H1 (cell line): ENCODE measurements around the gene TRABD. TPM values are rescaled to one million over a fixed set of nuclear protein-coding genes. Genes with fewer than 3 reads are reported as not detected.

ENCODE experiments used
- CTCF ChIA-PET: fragments of 300-600 bp; sonication (Branson Sonifier 250); formaldehyde crosslinking; loops from one replicate; lab custom pipeline; 2021; ENCODE audit not compliant: partially characterized antibody; lab: Charles Lee
- POLR2A ChIA-PET: fragments of 300-600 bp; sonication (Branson Sonifier 250); formaldehyde crosslinking; loops from one replicate; lab custom pipeline; 2021; ENCODE audit warnings: inconsistent platforms; ENCODE audit not compliant: partially characterized antibody; lab: Charles Lee
- DNase-seq, 2 experiments: peaks; one replicate each; pipeline versions ENCODE4 v3.0.0 to v3.0.0-alpha.2; 2010 to 2022; ENCODE audit warnings: low spot score in 2 of 2, low read depth in 1 of 2, mixed read lengths in 1 of 2
- FAIRE-seq: peaks from 2 replicates; lab custom pipeline; 2011; peaks lifted over from hg19 to GRCh38; lab: Jason Lieb, UNC
- H2AFZ ChIP-seq: 2 replicates; pipeline ENCODE4 v1.8.1; 2012; ENCODE audit warnings: low read length, inconsistent platforms
- H2AK5ac ChIP-seq: 2 replicates; pipeline ENCODE4 v1.6.1; 2013; ENCODE audit warnings: low read depth, low read length
- H2BK120ac ChIP-seq: replicated peaks from 2 replicates; pipeline ENCODE3; 2013; ENCODE audit warnings: low read depth, low read length, inconsistent platforms
- H2BK12ac ChIP-seq: 2 replicates; pipeline ENCODE4 v1.6.1; 2013; ENCODE audit warnings: low read depth, low read length
- H2BK15ac ChIP-seq: 2 replicates; pipeline ENCODE4 v1.6.1; 2013; ENCODE audit warnings: low read length
- H2BK20ac ChIP-seq: 2 replicates; pipeline ENCODE4 v1.6.1; 2013; ENCODE audit warnings: low read length
- H2BK5ac ChIP-seq: 2 replicates; pipeline ENCODE4 v1.6.1; 2013; ENCODE audit warnings: low read depth, low read length
- H3K14ac ChIP-seq: 2 replicates; pipeline ENCODE4 v1.6.1; 2013; ENCODE audit warnings: inconsistent platforms; ENCODE audit not compliant: insufficient read length
- H3K18ac ChIP-seq: 2 replicates; pipeline ENCODE4 v1.6.1; 2013; ENCODE audit warnings: low read length; ENCODE audit errors: extremely low read depth
- H3K23ac ChIP-seq: 2 replicates; pipeline ENCODE4 v1.6.1; 2013; ENCODE audit warnings: inconsistent platforms; ENCODE audit not compliant: insufficient read length
- H3K23me2 ChIP-seq: 2 replicates; pipeline ENCODE4 v1.6.1; 2013; ENCODE audit warnings: low read depth, low read length
- H3K27ac ChIP-seq: 2 replicates; pipeline ENCODE4 v1.6.1; 2011; ENCODE audit warnings: low read depth, low read length, inconsistent platforms
- H3K27me3 ChIP-seq, 4 experiments: replicated peaks in 1 of 4; 1 replicate in 1 of 4; 2 replicates in 3 of 4; pipeline versions ENCODE4 v1.6.1 to v1.8.1; 2011 to 2013; ENCODE audit warnings: low read length in 3 of 4, mild to moderate bottlenecking in 3 of 4, inconsistent platforms in 2 of 4, mixed read lengths in 2 of 4, moderate library complexity in 1 of 4; ENCODE audit not compliant: control insufficient read depth in 3 of 4, insufficient read depth in 3 of 4; ENCODE audit errors: extremely low read depth in 1 of 4
- H3K36me3 ChIP-seq, 4 experiments: 2 replicates each; pipeline versions ENCODE4 v1.6.1 to v1.8.1; 2011 to 2013; ENCODE audit warnings: mild to moderate bottlenecking in 4 of 4, low read length in 3 of 4, moderate library complexity in 2 of 4, control low read depth in 1 of 4, inconsistent platforms in 1 of 4; ENCODE audit not compliant: insufficient read depth in 4 of 4, control insufficient read depth in 2 of 4
- H3K4ac ChIP-seq: replicated peaks from 2 replicates; pipeline ENCODE3; 2013; ENCODE audit warnings: low read length, low read depth, mixed read lengths, inconsistent platforms; ENCODE audit not compliant: insufficient read length
- H3K4me1 ChIP-seq, 4 experiments: replicated peaks in 1 of 4; 1 replicate in 1 of 4; 2 replicates in 3 of 4; pipeline versions ENCODE4 v1.6.1 to v1.8.1; 2011 to 2013; ENCODE audit warnings: low read length in 3 of 4, inconsistent platforms in 2 of 4, mixed read lengths in 1 of 4; ENCODE audit not compliant: insufficient read depth in 4 of 4, control insufficient read depth in 3 of 4
- H3K4me2 ChIP-seq, 2 experiments: 2 replicates each; pipeline versions ENCODE4 v1.6.1 to v1.8.1; 2011 to 2013; ENCODE audit warnings: low read depth in 2 of 2, low read length in 2 of 2, control low read depth in 1 of 2, inconsistent platforms in 1 of 2, mild to moderate bottlenecking in 1 of 2; ENCODE audit not compliant: insufficient read depth in 1 of 2
- H3K4me3 ChIP-seq, 4 experiments: fragments of 200-600, 300-600 bp in 1 of 4; sonication (generic), shearing (Covaris generic), sonication (Bioruptor Twin) in 1 of 4; 2 replicates each; pipeline versions ENCODE4 v1.5.1 to v1.8.1; 2011 to 2016; ENCODE audit warnings: low read length in 4 of 4, low read depth in 3 of 4, control low read depth in 2 of 4, inconsistent platforms in 2 of 4, mild to moderate bottlenecking in 2 of 4, mixed read lengths in 1 of 4, moderate library complexity in 1 of 4; ENCODE audit not compliant: insufficient read depth in 2 of 4; ENCODE audit errors: extremely low read depth in 1 of 4
- H3K56ac ChIP-seq: replicated peaks from 2 replicates; pipeline ENCODE3; 2013; ENCODE audit warnings: low read depth, mild to moderate bottlenecking, mixed read lengths, low read length, inconsistent platforms; ENCODE audit not compliant: insufficient read length
- H3K79me1 ChIP-seq: 2 replicates; pipeline ENCODE4 v1.6.1; 2013; ENCODE audit warnings: low read depth, low read length, control low read depth
- H3K79me2 ChIP-seq, 2 experiments: 2 replicates each; pipeline versions ENCODE4 v1.6.1 to v1.8.1; 2012 to 2013; ENCODE audit warnings: low read length in 2 of 2, mild to moderate bottlenecking in 2 of 2, inconsistent platforms in 1 of 2; ENCODE audit not compliant: insufficient read depth in 2 of 2, control insufficient read depth in 1 of 2
- H3K9ac ChIP-seq, 4 experiments: replicated peaks in 1 of 4; 1 replicate in 1 of 4; 2 replicates in 3 of 4; pipeline versions ENCODE4 v1.6.1 to v1.8.1; 2011 to 2013; ENCODE audit warnings: low read depth in 3 of 4, low read length in 3 of 4, control low read depth in 2 of 4, mild to moderate bottlenecking in 2 of 4, moderate library complexity in 2 of 4, inconsistent platforms in 1 of 4; ENCODE audit errors: extremely low read depth in 1 of 4
- H3K9me3 ChIP-seq, 2 experiments: 2 replicates each; pipeline versions ENCODE4 v1.6.1 to v1.8.1; 2012 to 2013; ENCODE audit warnings: mild to moderate bottlenecking in 2 of 2, moderate library complexity in 2 of 2, control low read depth in 1 of 2, inconsistent platforms in 1 of 2, low read depth in 1 of 2, low read length in 1 of 2, mixed read lengths in 1 of 2; ENCODE audit not compliant: insufficient read depth in 2 of 2
- H4K20me1 ChIP-seq, 2 experiments: replicated peaks in 1 of 2; 2 replicates each; pipeline versions ENCODE3 to v1.8.1; 2011 to 2013; ENCODE audit warnings: inconsistent platforms in 2 of 2, low read length in 2 of 2, mild to moderate bottlenecking in 1 of 2; ENCODE audit not compliant: insufficient read depth in 2 of 2, control insufficient read depth in 1 of 2
- H4K5ac ChIP-seq: 2 replicates; pipeline ENCODE4 v1.6.1; 2013; ENCODE audit warnings: low read length, low read depth, mixed read lengths, inconsistent platforms; ENCODE audit not compliant: insufficient read length
- H4K8ac ChIP-seq: 2 replicates; pipeline ENCODE4 v1.8.0; 2013; ENCODE audit warnings: mild to moderate bottlenecking, moderate library complexity, low read length, inconsistent platforms; ENCODE audit not compliant: insufficient read depth; ENCODE audit errors: extremely low read depth
- H4K91ac ChIP-seq: replicated peaks from 2 replicates; pipeline ENCODE3; 2013; ENCODE audit warnings: low read length, mixed read lengths, inconsistent platforms; ENCODE audit not compliant: insufficient read length
- CEBPB ChIP-seq: IDR thresholded peaks from 2 replicates; pipeline ENCODE4 v1.6.1; 2012; ENCODE audit warnings: low read depth, low read length
- EP300 ChIP-seq, 2 experiments: IDR thresholded peaks; 1 replicate in 1 of 2; 2 replicates in 1 of 2; pipeline ENCODE4 v1.6.1; 2011 to 2012; ENCODE audit warnings: low read depth in 2 of 2, low read length in 2 of 2, mild to moderate bottlenecking in 2 of 2, borderline replicate concordance in 1 of 2, inconsistent platforms in 1 of 2, moderate library complexity in 1 of 2
- POLR2A ChIP-seq, 2 experiments: IDR thresholded peaks; 1 replicate in 1 of 2; 2 replicates in 1 of 2; pipeline ENCODE4 v1.6.1; 2011; ENCODE audit warnings: low read depth in 2 of 2, low read length in 2 of 2, mild to moderate bottlenecking in 2 of 2; ENCODE audit errors: control extremely low read depth in 1 of 2
- RBBP5 ChIP-seq: IDR thresholded peaks from 2 replicates; pipeline ENCODE4 v1.7.1; 2012; ENCODE audit warnings: low read depth, mild to moderate bottlenecking, inconsistent platforms, low read length, moderate library complexity, borderline replicate concordance
- SP1 ChIP-seq: IDR thresholded peaks from 2 replicates; pipeline ENCODE4 v1.6.1; 2011; ENCODE audit warnings: low read depth, low read length
- TAF7 ChIP-seq: optimal IDR thresholded peaks from 2 replicates; pipeline ENCODE3; 2011; ENCODE audit warnings: low read depth, mild to moderate bottlenecking, inconsistent platforms, low read length, moderate library complexity, borderline replicate concordance
- WGBS, 2 experiments: shearing (Covaris generic) in 1 of 2; methylation state at CpG; one replicate each; pipeline versions ENCODE4 v1.1.6 to v1.1.7; 2013 to 2015; ENCODE audit warnings: low lambda C conversion rate in 2 of 2, mixed read lengths in 2 of 2, inconsistent platforms in 1 of 2, low coverage in 1 of 2, missing lambda C conversion rate in 1 of 2; ENCODE audit not compliant: insufficient replicate concordance in 2 of 2, insufficient coverage in 1 of 2, insufficient read length in 1 of 2; ENCODE audit errors: extremely low coverage in 1 of 2, missing lambda C conversion rate in 1 of 2; 5-methylcytosine and 5-hydroxymethylcytosine counted together
- polyA plus RNA-seq, 7 experiments: library from polyadenylated mRNA; depleted of rRNA in 3 of 7; stranded (reverse) in 5 of 7; unstranded in 2 of 7; fragments of >200 nt in 5 of 7; fragments of 200-250 nt in 2 of 7; gene quantifications; 1 replicate in 5 of 7; 2 replicates in 1 of 7; 4 replicates in 1 of 7; pipeline versions ENCODE4 v1.2.1 to v1.2.3, GENCODE V29; 2011 to 2013; ENCODE audit warnings: missing spikeins in 2 of 7, mixed read lengths in 2 of 7
- total RNA-seq: library from RNA; stranded (reverse); fragmentation: NEBNext Ultra II Directional; extraction: Animal tissue kit (Norgen Biotek cat#: 25700); gene quantifications from 2 replicates; pipeline ENCODE4 v1.2.1, GENCODE V29; 2021

The TRABD gene
- total and polyA plus RNA-seq, 2 of the 8 experiments (the other 6 are each of a cell fraction or from before 2014, with no cell fraction given), result 44.2 to 57.5 TPM

DNA sequence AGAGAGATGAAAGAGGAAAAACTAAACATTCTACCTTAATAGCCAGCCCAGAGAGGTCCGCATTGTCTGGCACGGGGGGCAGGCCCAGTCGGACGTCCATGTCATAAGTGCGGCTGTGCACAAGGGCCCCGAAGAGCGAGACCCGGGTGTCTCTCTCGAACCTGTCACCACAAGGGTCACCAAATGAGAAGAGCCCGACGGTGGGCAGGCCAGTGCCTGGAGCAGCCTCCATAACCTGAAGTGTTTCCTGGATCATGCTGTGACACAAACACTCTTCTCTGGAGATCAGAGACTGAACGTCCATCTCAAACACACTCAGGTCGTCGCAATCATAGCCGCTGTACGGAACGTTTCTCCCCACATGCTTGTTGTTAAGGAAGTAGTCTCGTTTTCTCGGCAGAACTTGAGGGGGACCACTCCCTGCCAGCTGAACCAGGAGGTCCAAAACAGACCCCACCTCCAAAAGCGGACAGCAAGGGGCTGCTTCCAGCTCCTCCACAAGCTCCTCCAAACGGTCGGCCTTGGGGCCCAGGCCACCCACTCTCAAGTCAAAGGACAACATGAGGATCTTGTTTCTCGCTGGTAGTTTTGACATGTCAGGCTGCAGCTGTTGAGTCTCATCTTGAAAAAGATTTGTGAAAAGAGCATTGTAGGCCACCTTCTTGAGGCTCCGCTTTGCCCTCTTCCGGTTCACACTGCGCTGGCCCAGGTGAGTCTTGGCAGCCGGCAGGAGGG lies 58.1 kb downstream of the TRABD start:
- ChIA-PET CTCF (interaction anchor here (0.6 to 8.7 kb wide), 6 partner anchors 19 to 1452 kb away, joined by 3 to 77 read pairs (median 4); no protein-coding TSS in a partner anchor), POLR2A (interaction anchor here (0.6 to 1.6 kb wide), 10 partner anchors 8 to 206 kb away, joined by 3 to 5 read pairs (median 3); partner anchors contain the start of gene SELENOO)
- no peak overlapping the region for H4K91ac ChIP-seq
- H3K27ac ChIP-seq, result no peak overlapping the region
- peak overlapping the region in 2 of 4 experiments; percentile 35 to 79; a peak in 4 of 7 replicates for H3K9ac ChIP-seq
- H3K4me1 ChIP-seq, result peaks cover 0 to 20% (median 14%) of the 10 kb centered on the region in 4 experiments; a peak in 6 of 7 replicates
- H3K9me3 ChIP-seq, result no peaks in the 10 kb centered on the region
- peaks cover 12% of the 10 kb centered on the region for H3K79me1 ChIP-seq
- no peak overlapping the region for H2BK20ac ChIP-seq
- 71% methylated on average over 24 of the region's 27 CpGs; no CpG with 5 or more reads in 1 of the 2 experiments for WGBS, 2 experiments
- H2BK120ac ChIP-seq, result no peak overlapping the region
- TF ChIP-seq CEBPB, result no peak
- no peak for TF ChIP-seq TAF7
- no peak for TF ChIP-seq SP1
- TF ChIP-seq POLR2A (IDR thresholded peaks at IDR 0.05; ENCODE audit: control extremely low read depth in 1 of 2, low read depth in 2 of 2, low read length in 2 of 2), result no peak
- TF ChIP-seq EP300 (IDR thresholded peaks at IDR 0.05; ENCODE audit: borderline replicate concordance in 1 of 2, low read depth in 2 of 2, low read length in 2 of 2), result no peak
- no peak for TF ChIP-seq RBBP5
- H3K4me2 ChIP-seq, result peak overlapping the region; percentile 87 to 92
- no peak overlapping the region for H2AK5ac ChIP-seq
- H3K4me3 ChIP-seq, result peak overlapping the region; percentile 87 to 96 (median 90)
- H3K18ac ChIP-seq, result no peak overlapping the region
- H3K4ac ChIP-seq, result no peak overlapping the region
- H2BK12ac ChIP-seq, result no peak overlapping the region
- H4K8ac ChIP-seq, result no peak overlapping the region; the same call in 1 of the 2 replicates
- H4K20me1 ChIP-seq, result peaks cover 4 to 27% of the 10 kb centered on the region in 2 experiments
- H2AFZ ChIP-seq, result no peak overlapping the region
- no peak overlapping the region for H3K14ac ChIP-seq
- DNase-seq (no peak), FAIRE-seq (no peak)
- H2BK5ac ChIP-seq, result no peak overlapping the region
- H3K36me3 ChIP-seq, result no peaks in the 10 kb centered on the region
- no peak overlapping the region for H3K23ac ChIP-seq
- no peak overlapping the region for H3K56ac ChIP-seq
- H3K79me2 ChIP-seq, result peaks cover 4 to 33% of the 10 kb centered on the region in 2 experiments; a peak in 3 of 4 replicates
- H2BK15ac ChIP-seq, result no peak overlapping the region
- no peak overlapping the region for H4K5ac ChIP-seq
- H3K27me3 ChIP-seq, result no peaks in the 10 kb centered on the region
- H3K23me2 ChIP-seq, result peaks cover 11% of the 10 kb centered on the region
